ENCODE results near the gene BAX.

Gene BAX

DNA sequence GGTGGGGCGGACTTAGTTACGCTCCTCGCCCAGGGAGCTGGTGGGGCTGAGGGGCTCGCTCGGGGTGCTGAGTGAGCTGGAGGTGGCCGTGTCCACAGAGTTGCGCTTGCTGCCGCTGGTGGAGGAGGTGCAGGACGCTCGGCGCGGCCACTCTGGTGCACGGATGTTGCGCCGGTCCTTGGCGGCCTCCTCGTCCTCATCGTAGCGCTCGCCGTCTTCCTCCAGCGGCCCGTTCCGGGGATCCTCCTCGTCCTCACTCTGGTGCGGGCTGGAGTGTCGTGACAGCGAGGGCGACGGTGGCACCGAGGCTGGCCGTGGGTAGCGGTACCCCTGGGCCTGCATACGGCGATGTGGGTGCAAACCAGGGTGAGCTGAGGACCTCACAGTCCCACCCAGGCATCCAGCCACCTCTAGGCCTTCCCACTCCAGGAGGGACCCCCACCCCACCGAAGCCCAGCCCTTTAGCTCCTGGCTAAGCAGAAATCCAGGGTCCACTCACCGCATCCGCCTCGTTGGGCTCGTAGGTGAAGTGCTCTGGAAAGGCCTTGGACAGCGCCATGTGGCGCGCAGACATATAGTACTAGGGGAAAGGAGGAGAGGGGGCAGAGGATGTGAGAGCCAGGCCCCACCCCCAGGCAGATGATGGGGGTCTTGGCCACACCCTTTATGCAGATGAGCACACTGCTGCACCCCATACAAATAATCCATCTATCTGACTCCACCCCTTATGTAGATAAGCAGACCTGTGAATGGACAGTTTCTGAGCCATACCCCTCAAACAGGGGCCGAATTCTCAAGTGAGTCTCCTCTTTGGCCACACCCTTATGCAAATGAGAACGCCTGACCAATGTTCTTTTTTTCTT lies 14.8 kb downstream of the BAX start:
- peak overlapping the region; percentile 33 for H3K27ac Mint-ChIP-seq
- DNase-seq: no peak

GRCh38 chr19:48970139-48970766 lies 15.6 kb downstream of the BAX start:
- no peak for DNase-seq
- Mint-ChIP-seq H3K4me3 (no peak overlapping the region), H3K36me3 (peaks cover 38% of the 10 kb centered on the region), H3K27ac (no peak overlapping the region), H3K27me3 (no peaks in the 10 kb centered on the region), H3K9me3 (no peaks in the 10 kb centered on the region), H3K4me1 (peaks cover 28% of the 10 kb centered on the region)
- CTCF ChIA-PET: interaction anchor here (0.5 to 2.7 kb wide), 31 partner anchors 8 to 295 kb away, joined by 3 to 22 read pairs (median 4); partner anchors contain the start of genes BAX, BCAT2, DHDH and GYS1

More for the DNA sequence above, 14.8 kb downstream of the BAX start:
- Mint-ChIP-seq H3K27me3 (no peaks in the 10 kb centered on the region), H3K36me3 (peaks cover 38% of the 10 kb centered on the region), H3K9me3 (no peaks in the 10 kb centered on the region), H3K4me3 (no peak overlapping the region), H3K4me1 (peaks cover 31% of the 10 kb centered on the region)
- CTCF ChIA-PET: interaction anchor here (0.6 to 2.7 kb wide), 14 partner anchors 18 to 294 kb away, joined by 3 to 22 read pairs (median 6); partner anchors contain the start of genes DHDH, GYS1, PPP1R15A and RUVBL2

DNA sequence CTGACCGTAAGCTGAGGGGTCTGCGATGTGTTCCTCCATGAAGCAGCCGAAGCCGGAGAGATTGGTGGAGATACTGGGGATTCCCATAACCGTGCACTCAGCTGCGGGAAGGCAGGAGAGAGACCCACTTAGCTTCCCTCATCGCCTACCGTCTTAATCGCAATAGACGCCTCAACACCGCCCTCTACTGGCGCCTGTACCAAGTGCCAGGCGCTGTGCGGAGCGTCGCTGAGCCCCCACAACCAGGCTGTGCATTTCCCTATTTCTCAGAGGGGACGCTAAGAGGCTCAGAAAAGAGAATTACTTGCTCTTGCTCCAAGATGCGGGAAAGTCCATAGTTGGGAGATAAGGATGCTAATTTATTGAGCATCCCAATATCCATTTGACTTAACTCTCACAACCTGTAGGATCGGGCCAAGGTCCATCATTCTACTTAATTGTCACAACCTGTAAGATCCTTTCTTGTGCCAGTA lies 16.3 kb downstream of the BAX start:
- Mint-ChIP-seq H3K9me3 (no peaks in the 10 kb centered on the region), H3K4me3 (no peak overlapping the region), H3K27ac (no peak overlapping the region), H3K36me3 (peaks cover 33% of the 10 kb centered on the region), H3K4me1 (peaks cover 23% of the 10 kb centered on the region), H3K27me3 (no peaks in the 10 kb centered on the region)
- peak; percentile 88 for DNase-seq
- CTCF ChIA-PET: interaction anchor here (0.5 to 2.7 kb wide), 31 partner anchors 9 to 295 kb away, joined by 3 to 22 read pairs (median 4); partner anchors contain the start of genes BAX, BCAT2, DHDH and GYS1

- H3K9me3 Mint-ChIP-seq: no peaks in the 10 kb centered on the region
These were observed 21.5 kb downstream of the BAX start for GRCh38 chr19:48975947-48976847.

GRCh38 chr19:48977061-48977460 lies 22.4 kb downstream of the BAX start:
- H3K27me3 Mint-ChIP-seq: no peaks in the 10 kb centered on the region
- no peak overlapping the region for H3K27ac Mint-ChIP-seq

More at GRCh38 chr19:48975947-48976847, 21.5 kb downstream of the BAX start:
- H3K27ac Mint-ChIP-seq: no peak overlapping the region
- DNase-seq: peak; percentile 63
- H3K4me3 Mint-ChIP-seq: no peak overlapping the region
- no peaks in the 10 kb centered on the region for H3K27me3 Mint-ChIP-seq
- peaks cover 3% of the 10 kb centered on the region for H3K4me1 Mint-ChIP-seq
- peaks cover 26% of the 10 kb centered on the region for H3K36me3 Mint-ChIP-seq
- CTCF ChIA-PET: interaction anchor here (0.9 to 1.9 kb wide), 2 partner anchors 17 to 188 kb away, joined by 3 to 9 read pairs; partner anchors contain the start of genes GYS1 and RUVBL2

DNA sequence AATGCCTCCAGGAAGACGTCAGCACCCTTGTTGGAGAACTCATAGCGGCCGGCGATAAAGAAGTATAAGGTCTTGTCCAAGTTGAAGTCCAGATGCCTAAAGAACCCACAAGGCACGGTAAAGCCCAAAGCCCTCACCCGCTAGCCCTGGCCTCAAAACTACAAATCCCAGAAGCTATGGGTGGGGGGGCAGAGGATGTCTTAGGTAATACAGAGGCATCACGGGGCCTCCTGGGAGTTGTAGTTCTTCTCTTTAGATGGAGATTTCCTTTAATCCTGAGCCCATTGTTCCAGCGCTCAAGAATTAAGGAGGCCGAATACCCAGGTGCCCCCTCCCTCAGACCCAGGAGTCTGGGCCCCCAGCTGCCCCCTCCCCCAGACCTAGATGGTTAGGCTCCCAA lies 27.6 kb downstream of the BAX start:
- Mint-ChIP-seq H3K36me3 (peaks cover 37% of the 10 kb centered on the region), H3K27ac (no peak overlapping the region), H3K27me3 (no peaks in the 10 kb centered on the region), H3K4me3 (no peak overlapping the region), H3K9me3 (no peaks in the 10 kb centered on the region), H3K4me1 (peaks cover 3% of the 10 kb centered on the region)
- CTCF ChIA-PET: no interaction called here
- no peak for DNase-seq

More at GRCh38 chr19:48977061-48977460, 22.4 kb downstream of the BAX start:
- Mint-ChIP-seq H3K4me3 (no peak overlapping the region), H3K36me3 (peaks cover 33% of the 10 kb centered on the region), H3K9me3 (no peaks in the 10 kb centered on the region), H3K4me1 (peaks cover 3% of the 10 kb centered on the region)
- no peak for DNase-seq
- CTCF ChIA-PET: interaction anchor here (0.9 to 1.9 kb wide), 4 partner anchors 13 to 188 kb away, joined by 3 to 9 read pairs (median 4); partner anchors contain the start of genes GYS1 and RUVBL2

DNA sequence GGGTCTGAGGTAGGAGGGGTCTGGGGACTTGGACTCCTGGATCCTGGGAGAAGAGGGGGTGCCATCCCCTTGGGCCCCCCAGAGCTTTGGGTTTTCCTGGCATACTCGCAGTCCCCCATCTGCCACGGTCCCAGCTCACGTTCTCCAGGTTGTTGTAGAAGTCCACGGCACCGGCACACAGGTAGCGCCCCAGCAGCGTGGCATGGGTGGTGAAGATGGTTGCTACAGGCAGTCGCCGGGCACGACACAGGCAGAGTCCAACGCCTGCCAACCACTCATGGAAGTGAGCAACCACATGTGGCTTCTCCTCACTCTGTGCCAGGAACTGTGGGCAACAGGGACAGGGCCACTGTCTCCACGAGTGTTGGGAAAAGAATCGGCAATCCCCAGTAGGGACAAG lies 31.0 kb downstream of the BAX start:
- CTCF ChIA-PET: no interaction called here
- no peak overlapping the region for H3K27ac Mint-ChIP-seq

GRCh38 chr19:48986211-48986610 lies 31.5 kb downstream of the BAX start:
- CTCF ChIA-PET: interaction anchor here (0.8 kb wide), 1 partner anchor 16 kb away, joined by 3 read pairs; no protein-coding TSS in a partner anchor
- H3K4me3 Mint-ChIP-seq: no peak overlapping the region
- no peaks in the 10 kb centered on the region for H3K9me3 Mint-ChIP-seq
- H3K36me3 Mint-ChIP-seq: peaks cover 40% of the 10 kb centered on the region
- peaks cover 10% of the 10 kb centered on the region for H3K4me1 Mint-ChIP-seq
- no peak for DNase-seq
- no peak overlapping the region for H3K27ac Mint-ChIP-seq
- no peaks in the 10 kb centered on the region for H3K27me3 Mint-ChIP-seq

More for the DNA sequence above, 31.0 kb downstream of the BAX start:
- Mint-ChIP-seq H3K36me3 (peaks cover 36% of the 10 kb centered on the region), H3K4me3 (no peak overlapping the region), H3K4me1 (peaks cover 5% of the 10 kb centered on the region), H3K27me3 (no peaks in the 10 kb centered on the region), H3K9me3 (no peaks in the 10 kb centered on the region)
- DNase-seq: no peak

- Mint-ChIP-seq H3K4me3 (no peak overlapping the region), H3K36me3 (peaks cover 31% of the 10 kb centered on the region), H3K27ac (no peak overlapping the region), H3K27me3 (no peaks in the 10 kb centered on the region), H3K4me1 (peaks cover 19% of the 10 kb centered on the region), H3K9me3 (no peaks in the 10 kb centered on the region)
- DNase-seq: no peak
- CTCF ChIA-PET: no interaction called here
These were observed 32.6 kb downstream of the BAX start for GRCh38 chr19:48987323-48987722.

- Mint-ChIP-seq H3K27me3 (no peaks in the 10 kb centered on the region), H3K4me3 (no peak overlapping the region), H3K36me3 (peaks cover 25% of the 10 kb centered on the region), H3K4me1 (peaks cover 21% of the 10 kb centered on the region), H3K9me3 (no peaks in the 10 kb centered on the region), H3K27ac (peak overlapping the region; percentile 19)
- CTCF ChIA-PET: interaction anchor here (0.7 to 1.0 kb wide), 2 partner anchors 18 to 350 kb away, joined by 3 read pairs; no protein-coding TSS in a partner anchor
- DNase-seq: no peak
These were observed 33.6 kb downstream of the BAX start for GRCh38 chr19:48988286-48988685.

DNA sequence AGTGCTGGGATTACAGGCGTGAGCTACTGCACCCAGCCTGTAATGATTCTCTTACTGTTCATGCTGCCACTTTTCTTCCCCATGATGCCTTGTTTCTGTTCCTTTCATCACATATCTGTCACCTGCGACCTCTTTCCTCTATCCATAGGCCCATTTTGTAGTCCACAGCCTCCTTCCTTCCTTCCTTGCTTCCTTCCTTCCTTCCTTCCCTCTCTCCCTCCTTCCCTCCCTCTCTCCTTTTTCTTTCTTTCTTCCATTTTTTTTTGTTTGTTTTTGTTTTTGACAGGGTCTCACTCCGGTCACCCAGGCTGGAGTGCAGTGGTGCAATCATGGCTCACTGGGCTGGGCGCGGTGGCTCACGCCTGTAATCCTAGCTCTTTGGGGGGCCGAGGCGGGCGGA lies 34.2 kb downstream of the BAX start:
- Mint-ChIP-seq H3K9me3 (no peaks in the 10 kb centered on the region), H3K27ac (no peak overlapping the region), H3K4me3 (no peak overlapping the region), H3K4me1 (peaks cover 24% of the 10 kb centered on the region), H3K27me3 (no peaks in the 10 kb centered on the region), H3K36me3 (peaks cover 23% of the 10 kb centered on the region)
- DNase-seq: no peak
- CTCF ChIA-PET: interaction anchor here (0.7 to 1.0 kb wide), 2 partner anchors 18 to 351 kb away, joined by 3 read pairs; no protein-coding TSS in a partner anchor

- CTCF ChIA-PET: no interaction called here
- Mint-ChIP-seq H3K36me3 (peaks cover 23% of the 10 kb centered on the region), H3K4me3 (no peak overlapping the region), H3K4me1 (peaks cover 31% of the 10 kb centered on the region), H3K9me3 (no peaks in the 10 kb centered on the region), H3K27me3 (no peaks in the 10 kb centered on the region), H3K27ac (peak overlapping the region; percentile 46)
- no peak for DNase-seq
These were observed 35.1 kb downstream of the BAX start for GRCh38 chr19:48989701-48990291.

- H3K4me1 Mint-ChIP-seq: peaks cover 37% of the 10 kb centered on the region
- H3K4me3 Mint-ChIP-seq: no peak overlapping the region
- CTCF ChIA-PET: no interaction called here
- no peak for DNase-seq
- peaks cover 20% of the 10 kb centered on the region for H3K36me3 Mint-ChIP-seq
- no peaks in the 10 kb centered on the region for H3K9me3 Mint-ChIP-seq
- no peak overlapping the region for H3K27ac Mint-ChIP-seq
- no peaks in the 10 kb centered on the region for H3K27me3 Mint-ChIP-seq
These were observed 35.7 kb downstream of the BAX start for GRCh38 chr19:48990400-48990799.

Data from activated naive CD4-positive, alpha-beta T cell treated with anti-CD3 and anti-CD28 coated beads, Interleukin-2, amount 10 ng/mL, durations not matched to agents 7 days and 5 days (primary cell).